ENCODE measurements around the gene PEX10.

The PEX10 gene

GRCh38 chr1:2443277-2444137 lies 31.1 kb upstream of the PEX10 start:
- DNase-seq = peak in 1 of 4 experiments; percentile 6

GRCh38 chr1:2442661-2443060 lies 30.3 kb upstream of the PEX10 start:
- DNase-seq = no peak

- no peak for DNase-seq
These were observed 29.4 kb upstream of the PEX10 start for GRCh38 chr1:2441746-2442145.

- peak in 1 of 4 experiments; percentile 13 for DNase-seq
These were observed 28.0 kb upstream of the PEX10 start for GRCh38 chr1:2440346-2440745.

GRCh38 chr1:2439369-2439768 lies 27.0 kb upstream of the PEX10 start:
- DNase-seq = no peak

GRCh38 chr1:2438641-2439040 lies 26.3 kb upstream of the PEX10 start:
- DNase-seq = no peak

GRCh38 chr1:2438038-2438437 lies 25.7 kb upstream of the PEX10 start:
- DNase-seq = no peak

GRCh38 chr1:2437617-2438016 lies 25.3 kb upstream of the PEX10 start:
- DNase-seq = no peak

GRCh38 chr1:2436876-2437275 lies 24.5 kb upstream of the PEX10 start:
- DNase-seq = no peak

GRCh38 chr1:2435746-2436355 lies 23.5 kb upstream of the PEX10 start:
- DNase-seq = no peak

- no peak for DNase-seq
These were observed 22.7 kb upstream of the PEX10 start for GRCh38 chr1:2435091-2435490.

- no peak for DNase-seq
These were observed 21.7 kb upstream of the PEX10 start for GRCh38 chr1:2433936-2434655.

- DNase-seq = no peak
These were observed 20.8 kb upstream of the PEX10 start for GRCh38 chr1:2433196-2433595.

GRCh38 chr1:2432441-2432844 lies 20.1 kb upstream of the PEX10 start:
- DNase-seq = no peak

GRCh38 chr1:2431518-2431917 lies 19.2 kb upstream of the PEX10 start:
- no peak for DNase-seq

- no peak for DNase-seq
These were observed 18.7 kb upstream of the PEX10 start for GRCh38 chr1:2431103-2431502.

GRCh38 chr1:2430592-2430973 lies 18.2 kb upstream of the PEX10 start:
- DNase-seq = no peak

GRCh38 chr1:2429780-2430591 lies 17.6 kb upstream of the PEX10 start:
- peak in 2 of 4 experiments; percentile 11 to 35 for DNase-seq

- DNase-seq = no peak
These were observed 16.1 kb upstream of the PEX10 start for GRCh38 chr1:2428490-2428889.

GRCh38 chr1:2427976-2428375 lies 15.6 kb upstream of the PEX10 start:
- DNase-seq = no peak

- DNase-seq = no peak
These were observed 14.7 kb upstream of the PEX10 start for GRCh38 chr1:2427051-2427450.

- no peak for DNase-seq
These were observed 14.2 kb upstream of the PEX10 start for GRCh38 chr1:2426540-2426939.

- no peak for DNase-seq
These were observed 13.5 kb upstream of the PEX10 start for GRCh38 chr1:2425892-2426291.
